WTC11 (cell line): ENCODE results near the gene FCGBP. TPM values are rescaled to one million over a fixed set of nuclear protein-coding genes. Genes with fewer than 3 reads are reported as not detected.

ENCODE experiments used
- ATAC-seq: fragments of 200-7000 bp; cut with Tn5 transposase; 2 replicates; pipeline ENCODE4 v1.10.0; 2021; ENCODE audit warnings: mild to moderate bottlenecking, moderate library complexity
- CTCF ChIA-PET: fragments of 300-600 bp; sonication (Branson Sonifier 250); formaldehyde crosslinking; loops from one replicate; lab custom pipeline; 2021; ENCODE audit warnings: antibody characterized with exemption; lab: Charles Lee
- POLR2A ChIA-PET: fragments of 350-600 bp; sonication (Branson Sonifier 250); formaldehyde crosslinking; loops from one replicate; lab custom pipeline; 2021; ENCODE audit warnings: antibody characterized with exemption; lab: Charles Lee
- DNase-seq: peaks from one replicate; pipeline ENCODE4 v3.0.0; 2021; ENCODE audit warnings: low spot score
- H3K27ac Mint-ChIP-seq: 2 replicates; pipeline ENCODE4 v1.8.0; 2021; ENCODE audit warnings: mixed read lengths
- H3K27me3 Mint-ChIP-seq: 2 replicates; pipeline ENCODE4 v1.8.0; 2021; ENCODE audit warnings: low read depth, mild to moderate bottlenecking, moderate library complexity, mixed read lengths
- H3K36me3 Mint-ChIP-seq: 2 replicates; pipeline ENCODE4 v1.8.0; 2021; ENCODE audit warnings: mixed read lengths
- H3K4me1 Mint-ChIP-seq: 2 replicates; pipeline ENCODE4 v1.8.0; 2022; ENCODE audit warnings: mixed read lengths
- H3K4me3 Mint-ChIP-seq: 2 replicates; pipeline ENCODE4 v1.8.0; 2021; ENCODE audit warnings: mild to moderate bottlenecking, moderate library complexity, mixed read lengths
- H3K9me3 Mint-ChIP-seq: 2 replicates; pipeline ENCODE4 v1.8.0; 2021; ENCODE audit warnings: mixed read lengths
- AR ChIP-seq: fragments of 250-450 bp; sonication (Bioruptor Pico); IDR thresholded peaks from 2 replicates; pipeline ENCODE4 v1.9.0; 2021; ENCODE audit warnings: mild to moderate bottlenecking
- E2F4 ChIP-seq: sonication (generic); formaldehyde crosslinking; IDR thresholded peaks from 2 replicates; pipeline ENCODE4 v1.8.1; 2022; ENCODE audit warnings: low read depth, mild to moderate bottlenecking, moderate library complexity, missing genetic modification reagents, borderline replicate concordance
- E2F5 ChIP-seq: sonication (generic); formaldehyde crosslinking; IDR thresholded peaks from 2 replicates; pipeline ENCODE4 v1.8.1; 2022; ENCODE audit warnings: mild to moderate bottlenecking, moderate library complexity, missing genetic modification reagents
- ESRRA ChIP-seq: sonication (generic); formaldehyde crosslinking; IDR thresholded peaks from 2 replicates; pipeline ENCODE4 v1.8.1; 2022; ENCODE audit warnings: mild to moderate bottlenecking, missing genetic modification reagents, borderline replicate concordance
- FOXJ3 ChIP-seq: sonication (generic); formaldehyde crosslinking; IDR thresholded peaks from 2 replicates; pipeline ENCODE4 v1.9.0; 2021; ENCODE audit warnings: missing genetic modification reagents, mild to moderate bottlenecking, borderline replicate concordance
- HMGA2 ChIP-seq: fragments of 250-450 bp; sonication (Bioruptor Pico); IDR thresholded peaks from 2 replicates; pipeline ENCODE4 v1.4.0; 2021; ENCODE audit warnings: mild to moderate bottlenecking, moderate library complexity
- JAZF1 ChIP-seq: fragments of 250-450 bp; sonication (Bioruptor Pico); IDR thresholded peaks from 2 replicates; pipeline ENCODE4 v1.9.0; 2021; ENCODE audit warnings: moderate library complexity, mild to moderate bottlenecking, inconsistent platforms
- MLX ChIP-seq: sonication (generic); formaldehyde crosslinking; IDR thresholded peaks from 2 replicates; pipeline ENCODE4 v1.8.1; 2023; ENCODE audit warnings: mild to moderate bottlenecking, missing genetic modification reagents, moderate library complexity
- NFATC4 ChIP-seq: fragments of 250-450 bp; sonication (Bioruptor Pico); IDR thresholded peaks from 2 replicates; pipeline ENCODE4 v1.9.0; 2021; ENCODE audit warnings: mild to moderate bottlenecking
- NFE2L1 ChIP-seq: sonication (generic); formaldehyde crosslinking; IDR thresholded peaks from 2 replicates; pipeline ENCODE4 v1.8.1; 2023; ENCODE audit warnings: missing genetic modification reagents
- RELA ChIP-seq: sonication (generic); formaldehyde crosslinking; IDR thresholded peaks from 2 replicates; pipeline ENCODE4 v1.8.1; 2022; ENCODE audit warnings: missing genetic modification reagents, mild to moderate bottlenecking, borderline replicate concordance
- RORB ChIP-seq: fragments of 250-450 bp; sonication (Bioruptor Pico); IDR thresholded peaks from 2 replicates; pipeline ENCODE4 v1.9.0; 2021; ENCODE audit warnings: mild to moderate bottlenecking
- TCF7 ChIP-seq: sonication (generic); formaldehyde crosslinking; IDR thresholded peaks from 2 replicates; pipeline ENCODE4 v1.8.0; 2022; ENCODE audit warnings: mild to moderate bottlenecking, low read depth, missing genetic modification reagents, moderate library complexity
- ZBTB43 ChIP-seq: sonication (generic); formaldehyde crosslinking; IDR thresholded peaks from 2 replicates; pipeline ENCODE4 v1.8.1; 2023; ENCODE audit warnings: mild to moderate bottlenecking, missing genetic modification reagents
- ZNF263 ChIP-seq: sonication (generic); formaldehyde crosslinking; IDR thresholded peaks from 2 replicates; pipeline ENCODE4 v1.8.1; 2022; ENCODE audit warnings: low read depth, mild to moderate bottlenecking, moderate library complexity, missing genetic modification reagents
- ZNF281 ChIP-seq: sonication (generic); formaldehyde crosslinking; IDR thresholded peaks from 2 replicates; pipeline ENCODE4 v1.8.0; 2023; ENCODE audit warnings: mild to moderate bottlenecking, missing genetic modification reagents
- ZNF317 ChIP-seq: sonication (generic); formaldehyde crosslinking; IDR thresholded peaks from 2 replicates; pipeline ENCODE4 v1.8.1; 2023; ENCODE audit warnings: low read depth, mild to moderate bottlenecking, moderate library complexity, missing genetic modification reagents, borderline replicate concordance
- ZNF512 ChIP-seq: sonication (generic); formaldehyde crosslinking; IDR thresholded peaks from 2 replicates; pipeline ENCODE4 v1.8.1; 2022; ENCODE audit warnings: missing genetic modification reagents, borderline replicate concordance
- ZNF671 ChIP-seq: fragments of 250-450 bp; sonication (Bioruptor Pico); IDR thresholded peaks from 2 replicates; pipeline ENCODE4 v1.8.0; 2021; ENCODE audit warnings: mild to moderate bottlenecking
- ZSCAN18 ChIP-seq: fragments of 250-450 bp; sonication (Bioruptor Pico); IDR thresholded peaks from 2 replicates; pipeline ENCODE4 v2.1.2; 2022; ENCODE audit warnings: mild to moderate bottlenecking, moderate library complexity
- total RNA-seq: library from RNA; stranded (reverse); gene quantifications from 3 replicates; pipeline ENCODE4 v1.2.3, GENCODE V29; 2021

FCGBP gene
- total RNA-seq, 1 experiment from 2014 or later: 2.8 TPM

GRCh38 chr19:39913682-39914333, 20.6 kb downstream of the FCGBP start:
- POLR2A ChIA-PET: no interaction called here
- Mint-ChIP-seq H3K27me3 (no peaks in the 10 kb centered on the region), H3K9me3 (no peaks in the 10 kb centered on the region)
- no peak for TF ChIP-seq MLX
- no peak for TF ChIP-seq AR (CRISPR knock-in tag)
- TF ChIP-seq ESRRA (CRISPR knock-in tag): no peak
- TF ChIP-seq FOXJ3 (CRISPR knock-in tag): no peak
- no peak for TF ChIP-seq ZSCAN18 (CRISPR knock-in tag)
- TF ChIP-seq ZNF512 (CRISPR knock-in tag): no peak
- no peak for TF ChIP-seq ZNF281 (CRISPR knock-in tag)
- TF ChIP-seq ZNF263 (CRISPR knock-in tag): no peak
- no peak for TF ChIP-seq NFATC4 (CRISPR knock-in tag)
- TF ChIP-seq HMGA2: no peak
- TF ChIP-seq ZNF317 (CRISPR knock-in tag): no peak
- TF ChIP-seq E2F5 (CRISPR knock-in tag): no peak
- no peak for TF ChIP-seq JAZF1
- TF ChIP-seq, all 79 proteins: peak for 0
- Mint-ChIP-seq H3K27ac (no peak overlapping the region), H3K36me3 (no peaks in the 10 kb centered on the region), H3K4me1 (no peaks in the 10 kb centered on the region), H3K4me3 (no peak overlapping the region)
- ATAC-seq: no peak
- DNase-seq: no peak
- CTCF ChIA-PET: interaction anchor here (2.0 kb wide), 1 partner anchor 32 kb away, joined by 8 read pairs; no protein-coding TSS in a partner anchor

GRCh38 chr19:39908803-39909202, 25.6 kb downstream of the FCGBP start:
- ATAC-seq (no peak), DNase-seq (no peak)
- ChIA-PET POLR2A (no interaction called here), CTCF (no interaction called here)
- Mint-ChIP-seq H3K27me3 (no peaks in the 10 kb centered on the region), H3K4me1 (no peaks in the 10 kb centered on the region), H3K36me3 (no peaks in the 10 kb centered on the region), H3K9me3 (no peaks in the 10 kb centered on the region), H3K4me3 (no peak overlapping the region), H3K27ac (no peak overlapping the region)
- TF ChIP-seq NFE2L1 (CRISPR knock-in tag) (no peak), ZBTB43 (no peak), ZNF671 (CRISPR knock-in tag) (no peak), E2F4 (CRISPR knock-in tag) (no peak), RELA (CRISPR knock-in tag) (no peak), NFATC4 (CRISPR knock-in tag) (no peak), RORB (CRISPR knock-in tag) (no peak), ZNF512 (CRISPR knock-in tag) (no peak), TCF7 (CRISPR knock-in tag) (no peak)
